Vagina (tissue), 2 donors: ENCODE results near the gene ADARB1. TPM values are rescaled to one million over a fixed set of nuclear protein-coding genes. Genes with fewer than 3 reads are reported as not detected.

Source experiments
- DNase-seq, 2 donors: peaks; one replicate each; pipeline ENCODE4 v3.0.0-alpha.2; 2017; ENCODE audit errors: extremely low spot score in 2 of 2
- H3K27ac ChIP-seq: fragments of 200-600 bp; sonication (generic); one replicate; pipeline ENCODE4 v1.5.1; 2019
- H3K27me3 ChIP-seq: fragments of 200-600 bp; sonication (generic); one replicate; pipeline ENCODE4 v1.5.1; 2019
- H3K36me3 ChIP-seq, 2 donors: fragments of 200-600 bp; sonication (generic); one replicate each; pipeline ENCODE4 v1.5.1; 2017 to 2019
- H3K4me1 ChIP-seq: fragments of 200-600 bp; sonication (generic); one replicate; pipeline ENCODE4 v1.5.1; 2019
- H3K4me3 ChIP-seq, 2 donors: fragments of 200-600 bp; sonication (generic); 1 replicate in 1 of 2; 2 replicates in 1 of 2; pipeline ENCODE4 v1.5.1; 2016 to 2019
- H3K9me3 ChIP-seq: fragments of 200-600 bp; sonication (generic); one replicate; pipeline ENCODE4 v1.5.1; 2019
- CTCF ChIP-seq, 3 experiments: fragments of 450-650 bp in 2 of 3; fragments of 200-600 bp in 1 of 3; sonication (generic) in 1 of 3; IDR thresholded peaks; one replicate each; pipeline ENCODE4 v1.5.1; 2017 to 2019; ENCODE audit warnings: antibody characterized with exemption in 3 of 3, mild to moderate bottlenecking in 2 of 3, moderate library complexity in 2 of 3
- POLR2A ChIP-seq, 2 donors: fragments of 450-650 bp; IDR thresholded peaks; one replicate each; pipeline ENCODE4 v1.6.1; 2017; ENCODE audit warnings: antibody characterized with exemption in 2 of 2, mild to moderate bottlenecking in 2 of 2, moderate library complexity in 2 of 2
- POLR2AphosphoS5 ChIP-seq, 2 donors: sonication (generic); formaldehyde crosslinking; IDR thresholded peaks; one replicate each; pipeline ENCODE4 v1.9.0; 2017; ENCODE audit warnings: antibody characterized with exemption in 2 of 2, mild to moderate bottlenecking in 2 of 2, low read depth in 1 of 2; ENCODE audit not compliant: insufficient read depth in 1 of 2
- intact Hi-C: fragments of 100-400 bp; cut with DNase I; formaldehyde crosslinking; loops from one replicate; pipeline ENCODE4 v1.15.1; 2023
- total RNA-seq: library from RNA; depleted of rRNA; stranded (reverse); fragments of >200 nt; gene quantifications from one replicate; pipeline ENCODE4 v1.2.3, GENCODE V29; 2016

Gene ADARB1
- total RNA-seq, 1 donor from 2014 or later: 19.6 TPM

GRCh38 chr21:45040739-45041138 lies 33.6 kb upstream of the ADARB1 start:
- Histone ChIP-seq H3K4me3 (no peak overlapping the region), H3K27ac (peak overlapping the region; percentile 84), H3K36me3 (no peaks in the 10 kb centered on the region), H3K4me1 (peaks cover 19% of the 10 kb centered on the region), H3K27me3 (no peaks in the 10 kb centered on the region), H3K9me3 (peaks cover 8% of the 10 kb centered on the region)
- TF ChIP-seq CTCF (IDR thresholded peaks at IDR 0.05) (no peak), POLR2AphosphoS5 (IDR thresholded peaks at IDR 0.05; ENCODE audit: insufficient read depth in 1 of 2, low read depth in 1 of 2) (no peak), POLR2A (IDR thresholded peaks at IDR 0.05) (no peak)
- intact Hi-C loops: no loop called here
- DNase-seq: no peak

- Histone ChIP-seq H3K9me3 (peaks cover 8% of the 10 kb centered on the region), H3K27me3 (no peaks in the 10 kb centered on the region), H3K36me3 (no peaks in the 10 kb centered on the region), H3K4me1 (peaks cover 19% of the 10 kb centered on the region), H3K27ac (peak overlapping the region; percentile 84), H3K4me3 (no peak overlapping the region)
- TF ChIP-seq CTCF (IDR thresholded peaks at IDR 0.05): peak in 1 of 3 experiments; percentile 4
- TF ChIP-seq POLR2A (IDR thresholded peaks at IDR 0.05): peak in 1 of 2 donors; percentile 34
- TF ChIP-seq POLR2AphosphoS5 (IDR thresholded peaks at IDR 0.05; ENCODE audit: insufficient read depth in 1 of 2, low read depth in 1 of 2): peak; percentile 72 to 84
- intact Hi-C loops: no loop called here
- peak in 1 of 2 donors; percentile 95 for DNase-seq
Measured at GRCh38 chr21:45041351-45041805, 33.0 kb upstream of the ADARB1 start.

- Histone ChIP-seq H3K36me3 (no peaks in the 10 kb centered on the region), H3K9me3 (peaks cover under 1% of the 10 kb centered on the region), H3K4me1 (peaks cover 19% of the 10 kb centered on the region), H3K27me3 (no peaks in the 10 kb centered on the region), H3K4me3 (no peak overlapping the region), H3K27ac (peak overlapping the region; percentile 68)
- DNase-seq: no peak
- TF ChIP-seq POLR2A (IDR thresholded peaks at IDR 0.05) (no peak), CTCF (IDR thresholded peaks at IDR 0.05) (no peak), POLR2AphosphoS5 (IDR thresholded peaks at IDR 0.05; ENCODE audit: insufficient read depth in 1 of 2, low read depth in 1 of 2) (no peak)
- intact Hi-C loops: no loop called here
Measured at GRCh38 chr21:45041984-45042663, 32.3 kb upstream of the ADARB1 start.

- DNase-seq: no peak
- H3K9me3 ChIP-seq: no peaks in the 10 kb centered on the region
- no peaks in the 10 kb centered on the region for H3K27me3 ChIP-seq
- H3K27ac ChIP-seq: no peak overlapping the region
- H3K4me1 ChIP-seq: peaks cover 19% of the 10 kb centered on the region
- no peaks in the 10 kb centered on the region for H3K36me3 ChIP-seq
- intact Hi-C loops: no loop called here
- no peak for TF ChIP-seq CTCF (IDR thresholded peaks at IDR 0.05)
- no peak for TF ChIP-seq POLR2AphosphoS5 (IDR thresholded peaks at IDR 0.05; ENCODE audit: insufficient read depth in 1 of 2, low read depth in 1 of 2)
- TF ChIP-seq POLR2A (IDR thresholded peaks at IDR 0.05): no peak
- H3K4me3 ChIP-seq: no peak overlapping the region
Measured at GRCh38 chr21:45042664-45043161, 31.7 kb upstream of the ADARB1 start.

GRCh38 chr21:45043541-45044020 lies 30.8 kb upstream of the ADARB1 start:
- intact Hi-C loops: no loop called here
- Histone ChIP-seq H3K27me3 (no peaks in the 10 kb centered on the region), H3K27ac (no peak overlapping the region), H3K9me3 (no peaks in the 10 kb centered on the region), H3K36me3 (no peaks in the 10 kb centered on the region), H3K4me3 (no peak overlapping the region), H3K4me1 (peaks cover 19% of the 10 kb centered on the region)
- DNase-seq: no peak
- TF ChIP-seq POLR2A (IDR thresholded peaks at IDR 0.05): no peak
- no peak for TF ChIP-seq CTCF (IDR thresholded peaks at IDR 0.05)
- no peak for TF ChIP-seq POLR2AphosphoS5 (IDR thresholded peaks at IDR 0.05; ENCODE audit: insufficient read depth in 1 of 2, low read depth in 1 of 2)
